Thyroid gland (tissue), 4 donors: ENCODE measurements around the gene PIWIL1. TPM values are rescaled to one million over a fixed set of nuclear protein-coding genes. Genes with fewer than 3 reads are reported as not detected.

Source experiments
- DNase-seq, 2 donors: peaks; one replicate each; pipeline ENCODE4 v3.0.0-alpha.2; 2019
- H3K27ac ChIP-seq, 3 donors: fragments of 200-600 bp; sonication (generic); 1 replicate in 2 of 3; 2 replicates in 1 of 3; pipeline ENCODE4 v1.5.1; 2016 to 2019; ENCODE audit warnings: mild to moderate bottlenecking in 1 of 3, moderate library complexity in 1 of 3
- H3K27me3 ChIP-seq: fragments of 200-600 bp; sonication (generic); one replicate; pipeline ENCODE4 v1.5.1; 2019
- H3K36me3 ChIP-seq, 2 donors: fragments of 200-600 bp; sonication (generic); one replicate each; pipeline ENCODE4 v1.5.1; 2016 to 2019
- H3K4me1 ChIP-seq, 2 donors: fragments of 200-600 bp; sonication (generic); one replicate each; pipeline ENCODE4 v1.5.1; 2017 to 2019
- H3K4me3 ChIP-seq, 3 donors: fragments of 200-600 bp; sonication (generic); replicated peaks in 1 of 3; 1 replicate in 2 of 3; 2 replicates in 1 of 3; pipeline ENCODE4 v1.5.1; 2016; ENCODE audit warnings: mild to moderate bottlenecking in 1 of 3
- H3K9me3 ChIP-seq: fragments of 200-600 bp; sonication (generic); one replicate; pipeline ENCODE4 v1.5.1; 2017
- POLR2A ChIP-seq, 2 donors: fragments of 450-650 bp; IDR thresholded peaks; one replicate each; pipeline ENCODE4 v1.6.1; 2017; ENCODE audit warnings: antibody characterized with exemption in 2 of 2, mild to moderate bottlenecking in 2 of 2, moderate library complexity in 1 of 2
- WGBS, 2 donors: methylation state at CpG; one replicate each; pipeline ENCODE4 v1.1.5; 2017; 5-methylcytosine and 5-hydroxymethylcytosine counted together
- intact Hi-C: fragments of 100-400 bp; cut with DNase I; formaldehyde crosslinking; loops from one replicate; pipeline ENCODE4 v1.15.1; 2023
- total RNA-seq, 4 donors: library from RNA; depleted of rRNA; stranded (reverse); fragments of >200 nt; gene quantifications; one replicate each; pipeline ENCODE4 v1.2.3, GENCODE V29; 2016
- TF ChIP-seq, protein P1 (sequence below), 6 experiments: fragments of 200-600 bp in 3 of 6; fragments of 450-650 bp in 3 of 6; sonication (generic) in 3 of 6; IDR thresholded peaks; one replicate each; pipeline ENCODE4 v1.5.1; 2016 to 2019; ENCODE audit warnings: antibody characterized with exemption in 6 of 6, mild to moderate bottlenecking in 2 of 6, inconsistent platforms in 1 of 6, moderate library complexity in 1 of 6

Gene PIWIL1
- total RNA-seq, 4 donors from 2014 or later = 0.22 to 1.5 (median 0.67) TPM; not detected in 1

DNA sequence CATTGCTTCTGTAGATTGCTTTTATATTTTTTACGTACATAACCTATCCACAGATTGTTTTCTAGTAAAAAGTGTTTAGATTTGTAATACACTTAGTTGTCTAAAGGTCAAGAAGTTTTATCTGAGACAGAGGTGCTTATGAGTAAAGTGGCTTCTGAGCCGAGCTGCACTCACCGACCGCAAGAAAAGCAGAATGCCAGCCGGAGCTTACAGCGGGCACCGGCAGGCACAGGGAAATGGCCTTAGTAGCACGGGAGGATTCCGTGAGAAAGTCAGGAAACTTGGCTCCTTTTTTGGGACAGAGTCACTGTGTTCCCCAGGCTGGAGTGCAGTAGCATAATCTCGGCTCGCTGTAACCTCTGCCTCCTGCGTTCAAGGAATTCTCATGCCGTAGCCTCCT is 29.8 kb downstream of the PIWIL1 start:
- no peaks in the 10 kb centered on the region for H3K27me3 ChIP-seq
- peak overlapping the region in 2 of 3 donors; percentile 2 to 8 for H3K27ac ChIP-seq
- TF ChIP-seq, protein P1, sequence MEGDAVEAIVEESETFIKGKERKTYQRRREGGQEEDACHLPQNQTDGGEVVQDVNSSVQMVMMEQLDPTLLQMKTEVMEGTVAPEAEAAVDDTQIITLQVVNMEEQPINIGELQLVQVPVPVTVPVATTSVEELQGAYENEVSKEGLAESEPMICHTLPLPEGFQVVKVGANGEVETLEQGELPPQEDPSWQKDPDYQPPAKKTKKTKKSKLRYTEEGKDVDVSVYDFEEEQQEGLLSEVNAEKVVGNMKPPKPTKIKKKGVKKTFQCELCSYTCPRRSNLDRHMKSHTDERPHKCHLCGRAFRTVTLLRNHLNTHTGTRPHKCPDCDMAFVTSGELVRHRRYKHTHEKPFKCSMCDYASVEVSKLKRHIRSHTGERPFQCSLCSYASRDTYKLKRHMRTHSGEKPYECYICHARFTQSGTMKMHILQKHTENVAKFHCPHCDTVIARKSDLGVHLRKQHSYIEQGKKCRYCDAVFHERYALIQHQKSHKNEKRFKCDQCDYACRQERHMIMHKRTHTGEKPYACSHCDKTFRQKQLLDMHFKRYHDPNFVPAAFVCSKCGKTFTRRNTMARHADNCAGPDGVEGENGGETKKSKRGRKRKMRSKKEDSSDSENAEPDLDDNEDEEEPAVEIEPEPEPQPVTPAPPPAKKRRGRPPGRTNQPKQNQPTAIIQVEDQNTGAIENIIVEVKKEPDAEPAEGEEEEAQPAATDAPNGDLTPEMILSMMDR (IDR thresholded peaks at IDR 0.05) = no peak
- TF ChIP-seq POLR2A (IDR thresholded peaks at IDR 0.05) = no peak
- H3K36me3 ChIP-seq = no peaks in the 10 kb centered on the region
- DNase-seq = peak; percentile 49 to 51
- no peak overlapping the region for H3K4me3 ChIP-seq
- intact Hi-C loops = no loop called here
- H3K9me3 ChIP-seq = no peaks in the 10 kb centered on the region
- H3K4me1 ChIP-seq = peaks cover 21 to 39% of the 10 kb centered on the region in 2 donors
- 37 to 46% methylated on average over 13 of the region's 13 CpGs for whole genome bisulfite sequencing, 2 donors

DNA sequence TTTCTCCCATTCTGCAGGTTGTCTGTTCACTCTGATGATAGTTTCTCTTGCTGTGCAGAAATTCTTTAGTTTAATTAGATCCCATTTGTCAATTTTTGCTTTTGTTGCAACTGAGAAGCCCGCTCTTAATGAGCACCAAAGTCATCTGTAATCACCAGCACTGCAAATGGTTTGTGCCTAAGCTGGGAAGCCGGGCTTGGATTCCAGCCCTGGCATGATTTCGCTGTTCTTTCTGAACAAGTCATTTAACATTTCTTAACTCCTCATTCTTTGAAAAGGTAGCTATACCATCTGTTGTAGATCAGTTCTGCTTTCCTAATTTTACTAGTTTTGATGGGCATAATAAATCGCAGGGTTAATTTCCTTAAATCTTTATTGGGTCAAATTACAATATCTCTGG is 32.1 kb downstream of the PIWIL1 start:
- no peaks in the 10 kb centered on the region for H3K27me3 ChIP-seq
- intact Hi-C loops = no loop called here
- WGBS, 2 donors = 79 to 90% methylated on average over 4 of the region's 4 CpGs

DNA sequence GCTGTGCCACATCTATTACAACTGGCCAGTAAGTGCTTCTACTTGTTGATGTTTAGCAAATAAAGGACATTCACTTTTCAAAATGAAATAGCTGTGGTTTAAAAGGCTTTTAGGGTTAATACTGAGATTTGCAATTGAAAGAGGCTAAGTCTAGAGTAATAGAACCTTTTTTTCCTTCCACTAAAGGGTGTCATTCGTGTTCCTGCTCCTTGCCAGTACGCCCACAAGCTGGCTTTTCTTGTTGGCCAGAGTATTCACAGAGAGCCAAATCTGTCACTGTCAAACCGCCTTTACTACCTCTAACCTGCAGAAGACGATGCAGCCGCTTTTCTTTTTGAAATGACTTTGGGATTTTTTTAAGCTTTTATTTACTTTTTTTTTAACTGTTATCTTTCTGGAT is 33.6 kb downstream of the PIWIL1 start:
- WGBS, 2 donors = 16 to 43% methylated on average over 5 of the region's 5 CpGs
- TF ChIP-seq POLR2A (IDR thresholded peaks at IDR 0.05) = no peak
- TF ChIP-seq, protein P1 (IDR thresholded peaks at IDR 0.05) = no peak
- Histone ChIP-seq H3K4me3 (no peak overlapping the region), H3K36me3 (no peaks in the 10 kb centered on the region), H3K27ac (no peak overlapping the region), H3K9me3 (no peaks in the 10 kb centered on the region), H3K4me1 (peaks cover 13 to 32% of the 10 kb centered on the region in 2 donors), H3K27me3 (no peaks in the 10 kb centered on the region)
- intact Hi-C loops = no loop called here
- DNase-seq = peak in 1 of 2 donors; percentile 29

More for the DNA sequence above, 32.1 kb downstream of the PIWIL1 start:
- no peaks in the 10 kb centered on the region for H3K36me3 ChIP-seq
- H3K9me3 ChIP-seq = no peaks in the 10 kb centered on the region
- DNase-seq = no peak
- TF ChIP-seq, protein P1 (IDR thresholded peaks at IDR 0.05) = no peak
- TF ChIP-seq POLR2A (IDR thresholded peaks at IDR 0.05) = no peak
- H3K4me1 ChIP-seq = peaks cover 26 to 38% of the 10 kb centered on the region in 2 donors
- no peak overlapping the region for H3K4me3 ChIP-seq
- no peak overlapping the region for H3K27ac ChIP-seq

DNA sequence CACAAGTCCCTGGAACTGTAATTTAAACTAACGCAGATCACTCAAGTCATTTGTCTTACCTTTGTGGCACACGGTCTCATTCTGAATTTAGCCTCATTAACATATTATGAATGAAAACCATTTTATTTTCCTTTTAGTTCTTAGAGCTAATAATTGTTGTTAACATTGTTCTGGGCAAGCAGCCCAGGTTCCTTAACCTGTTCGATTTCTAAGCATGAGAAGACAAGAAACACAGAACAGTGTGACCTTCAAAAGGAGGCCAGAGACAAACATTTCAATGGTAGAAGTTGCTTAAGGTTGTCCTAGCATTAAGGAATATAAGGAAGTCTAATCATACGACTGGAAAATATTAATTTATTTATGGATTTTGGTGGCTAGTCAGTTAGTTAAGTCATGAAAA is 35.2 kb downstream of the PIWIL1 start:
- Histone ChIP-seq H3K4me3 (no peak overlapping the region), H3K9me3 (no peaks in the 10 kb centered on the region), H3K4me1 (peaks cover 5 to 23% of the 10 kb centered on the region in 2 donors), H3K36me3 (no peaks in the 10 kb centered on the region), H3K27me3 (no peaks in the 10 kb centered on the region), H3K27ac (no peak overlapping the region)
- intact Hi-C loops = no loop called here
- no peak for TF ChIP-seq POLR2A (IDR thresholded peaks at IDR 0.05)
- TF ChIP-seq, protein P1 (IDR thresholded peaks at IDR 0.05) = no peak
- DNase-seq = peak; percentile 28 to 57
- 42 to 44% methylated on average over 4 of the region's 4 CpGs for WGBS, 2 donors

DNA sequence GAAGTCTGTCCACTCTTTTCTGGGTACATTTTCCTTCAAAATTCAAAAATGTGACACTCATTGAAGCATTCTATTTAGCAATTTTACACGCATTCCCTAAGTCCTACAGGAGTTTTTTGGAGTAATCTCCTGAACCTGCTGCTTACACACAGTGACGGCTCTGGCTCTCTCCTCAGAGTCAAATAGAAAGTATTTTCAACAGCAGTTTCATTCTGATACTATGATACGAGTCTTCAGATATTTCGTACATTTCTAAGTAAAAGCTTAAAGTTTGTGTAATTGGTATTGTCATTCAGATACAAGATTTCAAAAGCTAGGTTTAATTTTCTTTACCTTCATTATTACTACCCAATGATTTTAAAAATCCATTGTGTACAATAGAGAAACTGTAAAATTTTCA is 36.4 kb downstream of the PIWIL1 start:
- Histone ChIP-seq H3K27ac (no peak overlapping the region), H3K27me3 (no peaks in the 10 kb centered on the region), H3K36me3 (no peaks in the 10 kb centered on the region), H3K4me1 (peaks cover 5 to 30% of the 10 kb centered on the region in 2 donors), H3K4me3 (no peak overlapping the region), H3K9me3 (no peaks in the 10 kb centered on the region)
- no peak for DNase-seq
- WGBS, 2 donors = 89 to 97% methylated on average over 4 of the region's 4 CpGs
- intact Hi-C loops = no loop called here
- TF ChIP-seq, protein P1 (IDR thresholded peaks at IDR 0.05) = no peak
- no peak for TF ChIP-seq POLR2A (IDR thresholded peaks at IDR 0.05)
